ENCODE data around the gene PIGZ.

GRCh38 chr3:197010556-197011351 is 42.1 kb upstream of the PIGZ start:
- TF ChIP-seq, protein P1, sequence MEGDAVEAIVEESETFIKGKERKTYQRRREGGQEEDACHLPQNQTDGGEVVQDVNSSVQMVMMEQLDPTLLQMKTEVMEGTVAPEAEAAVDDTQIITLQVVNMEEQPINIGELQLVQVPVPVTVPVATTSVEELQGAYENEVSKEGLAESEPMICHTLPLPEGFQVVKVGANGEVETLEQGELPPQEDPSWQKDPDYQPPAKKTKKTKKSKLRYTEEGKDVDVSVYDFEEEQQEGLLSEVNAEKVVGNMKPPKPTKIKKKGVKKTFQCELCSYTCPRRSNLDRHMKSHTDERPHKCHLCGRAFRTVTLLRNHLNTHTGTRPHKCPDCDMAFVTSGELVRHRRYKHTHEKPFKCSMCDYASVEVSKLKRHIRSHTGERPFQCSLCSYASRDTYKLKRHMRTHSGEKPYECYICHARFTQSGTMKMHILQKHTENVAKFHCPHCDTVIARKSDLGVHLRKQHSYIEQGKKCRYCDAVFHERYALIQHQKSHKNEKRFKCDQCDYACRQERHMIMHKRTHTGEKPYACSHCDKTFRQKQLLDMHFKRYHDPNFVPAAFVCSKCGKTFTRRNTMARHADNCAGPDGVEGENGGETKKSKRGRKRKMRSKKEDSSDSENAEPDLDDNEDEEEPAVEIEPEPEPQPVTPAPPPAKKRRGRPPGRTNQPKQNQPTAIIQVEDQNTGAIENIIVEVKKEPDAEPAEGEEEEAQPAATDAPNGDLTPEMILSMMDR (IDR thresholded peaks at IDR 0.05) = no peak
- TF ChIP-seq POLR2AphosphoS5 (IDR thresholded peaks at IDR 0.05) = no peak
- TF ChIP-seq POLR2A (IDR thresholded peaks at IDR 0.05) = no peak
- no peak for TF ChIP-seq EP300 (IDR thresholded peaks at IDR 0.05)
